ENCODE measurements around the gene DLL1. TPM values are rescaled to one million over a fixed set of nuclear protein-coding genes. Genes with fewer than 3 reads are reported as not detected.

DLL1 gene
- total RNA-seq, 1 donor = 0.36 TPM

DNA sequence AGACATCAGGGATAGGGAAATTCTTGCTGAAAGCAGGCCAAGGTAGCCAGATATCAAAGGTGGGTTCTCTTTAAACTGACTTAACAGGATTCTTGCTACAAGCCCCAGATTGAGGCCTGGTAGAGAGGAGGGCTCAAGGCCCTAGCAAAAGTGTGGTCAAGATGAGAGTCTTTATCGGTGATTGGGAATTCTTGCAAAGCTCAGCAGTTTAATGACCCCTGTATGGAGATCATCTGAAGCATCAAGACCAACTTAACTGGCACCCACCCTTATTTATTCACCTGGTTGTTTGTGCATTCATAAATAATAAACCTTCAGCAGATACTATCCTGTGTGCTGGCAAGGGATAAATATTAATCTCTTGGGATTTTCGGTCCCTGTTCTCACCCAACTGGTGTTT lies 22.0 kb upstream of the DLL1 start:
- Histone ChIP-seq H3K79me2 (ENCODE audit: insufficient read depth, low read length) (peaks cover 96% of the 10 kb centered on the region), H4K20me1 (ENCODE audit: insufficient read depth, low read length) (peaks cover 62% of the 10 kb centered on the region), H3K27me3 (ENCODE audit: insufficient read depth, low read length) (no peaks in the 10 kb centered on the region), H3K4me3 (ENCODE audit: insufficient read depth, low read length) (no peak overlapping the region), H3K9me3 (ENCODE audit: low read depth, low read length) (no peaks in the 10 kb centered on the region), H3K27ac (ENCODE audit: low read depth, low read length) (no peak overlapping the region), H3K4me1 (ENCODE audit: insufficient read depth, low read length) (peaks cover 10% of the 10 kb centered on the region), H2AFZ (ENCODE audit: low read length) (no peak overlapping the region), H3K4me2 (ENCODE audit: insufficient read depth, low read length) (no peak overlapping the region), H3K36me3 (ENCODE audit: insufficient read depth, low read length) (peaks cover 8% of the 10 kb centered on the region)
- no peak for DNase-seq (ENCODE audit: insufficient read length, low spot score, missing footprints)
- no peak for TF ChIP-seq CTCF (IDR thresholded peaks at IDR 0.05; ENCODE audit: extremely low read depth, low read depth, low read length)

GRCh38 chr6:170311696-170312095 lies 20.8 kb upstream of the DLL1 start:
- H3K27me3 ChIP-seq (ENCODE audit: insufficient read depth, low read length) = no peaks in the 10 kb centered on the region
- no peak overlapping the region for H3K4me2 ChIP-seq (ENCODE audit: insufficient read depth, low read length)
- peaks cover 67% of the 10 kb centered on the region for H4K20me1 ChIP-seq (ENCODE audit: insufficient read depth, low read length)
- peaks cover 18% of the 10 kb centered on the region for H3K4me1 ChIP-seq (ENCODE audit: insufficient read depth, low read length)
- TF ChIP-seq CTCF (IDR thresholded peaks at IDR 0.05; ENCODE audit: extremely low read depth, low read depth, low read length) = no peak
- no peak overlapping the region for H3K27ac ChIP-seq (ENCODE audit: low read depth, low read length)
- no peak for DNase-seq (ENCODE audit: insufficient read length, low spot score, missing footprints)
- no peak overlapping the region for H3K4me3 ChIP-seq (ENCODE audit: insufficient read depth, low read length)
- no peaks in the 10 kb centered on the region for H3K9me3 ChIP-seq (ENCODE audit: low read depth, low read length)
- no peak overlapping the region for H2AFZ ChIP-seq (ENCODE audit: low read length)
- no peaks in the 10 kb centered on the region for H3K36me3 ChIP-seq (ENCODE audit: insufficient read depth, low read length)
- H3K79me2 ChIP-seq (ENCODE audit: insufficient read depth, low read length) = peaks cover 96% of the 10 kb centered on the region

- Histone ChIP-seq H2AFZ (ENCODE audit: low read length) (no peak overlapping the region), H3K4me3 (ENCODE audit: insufficient read depth, low read length) (no peak overlapping the region), H3K27me3 (ENCODE audit: insufficient read depth, low read length) (no peaks in the 10 kb centered on the region), H3K9me3 (ENCODE audit: low read depth, low read length) (no peaks in the 10 kb centered on the region), H3K4me1 (ENCODE audit: insufficient read depth, low read length) (peaks cover 23% of the 10 kb centered on the region), H3K79me2 (ENCODE audit: insufficient read depth, low read length) (peaks cover 78% of the 10 kb centered on the region), H3K36me3 (ENCODE audit: insufficient read depth, low read length) (no peaks in the 10 kb centered on the region), H4K20me1 (ENCODE audit: insufficient read depth, low read length) (peaks cover 52% of the 10 kb centered on the region), H3K4me2 (ENCODE audit: insufficient read depth, low read length) (peak overlapping the region; percentile 93), H3K27ac (ENCODE audit: low read depth, low read length) (no peak overlapping the region)
- DNase-seq (ENCODE audit: insufficient read length, low spot score, missing footprints) = no peak
- TF ChIP-seq CTCF (IDR thresholded peaks at IDR 0.05; ENCODE audit: extremely low read depth, low read depth, low read length) = no peak
Measured at GRCh38 chr6:170308761-170309160, 17.9 kb upstream of the DLL1 start.

- H4K20me1 ChIP-seq (ENCODE audit: insufficient read depth, low read length) = peaks cover 37% of the 10 kb centered on the region
- H2AFZ ChIP-seq (ENCODE audit: low read length) = peak overlapping the region; percentile 92
- peak; percentile 60 for DNase-seq (ENCODE audit: insufficient read length, low spot score, missing footprints)
- no peaks in the 10 kb centered on the region for H3K27me3 ChIP-seq (ENCODE audit: insufficient read depth, low read length)
- peaks cover 23% of the 10 kb centered on the region for H3K4me1 ChIP-seq (ENCODE audit: insufficient read depth, low read length)
- no peak for TF ChIP-seq CTCF (IDR thresholded peaks at IDR 0.05; ENCODE audit: extremely low read depth, low read depth, low read length)
- H3K36me3 ChIP-seq (ENCODE audit: insufficient read depth, low read length) = no peaks in the 10 kb centered on the region
- peak overlapping the region; percentile 93 for H3K4me2 ChIP-seq (ENCODE audit: insufficient read depth, low read length)
- no peaks in the 10 kb centered on the region for H3K9me3 ChIP-seq (ENCODE audit: low read depth, low read length)
- peak overlapping the region; percentile 99 for H3K4me3 ChIP-seq (ENCODE audit: insufficient read depth, low read length)
- peaks cover 63% of the 10 kb centered on the region for H3K79me2 ChIP-seq (ENCODE audit: insufficient read depth, low read length)
- H3K27ac ChIP-seq (ENCODE audit: low read depth, low read length) = peak overlapping the region; percentile 95
Measured at GRCh38 chr6:170307080-170307545, 16.2 kb upstream of the DLL1 start.
